Heart left ventricle (tissue), 16 donors: ENCODE measurements around the gene YY1. TPM values are rescaled to one million over a fixed set of nuclear protein-coding genes. Genes with fewer than 3 reads are reported as not detected.

ENCODE experiments used
- ATAC-seq, 4 donors: fragments of 200-7000 bp; cut with Tn5 transposase; one replicate each; pipeline ENCODE4 v1.9.1; 2020 to 2022; ENCODE audit warnings: moderate library complexity in 4 of 4, mild to moderate bottlenecking in 3 of 4, moderate number of reproducible peaks in 1 of 4
- DNase-seq, 5 donors: peaks; one replicate each; pipeline ENCODE4 v3.0.0-alpha.2; 2020
- H3K27ac ChIP-seq, 12 donors: fragments of 200-600 bp; sonication (generic) in 4 of 12; one replicate each; pipeline versions ENCODE4 v1.5.0 to v1.8.0; 2016 to 2022; ENCODE audit warnings: mild to moderate bottlenecking in 2 of 12
- H3K27me3 ChIP-seq, 9 donors: fragments of 200-600 bp; sonication (generic) in 2 of 9; one replicate each; pipeline versions ENCODE4 v1.5.1 to v1.8.0; 2016 to 2022; ENCODE audit warnings: mild to moderate bottlenecking in 3 of 9
- H3K36me3 ChIP-seq, 9 donors: fragments of 200-600 bp; sonication (generic) in 2 of 9; one replicate each; pipeline versions ENCODE4 v1.5.0 to v1.8.0; 2018 to 2022; ENCODE audit warnings: mild to moderate bottlenecking in 2 of 9
- H3K4me1 ChIP-seq, 12 donors: fragments of 200-600 bp; sonication (generic) in 4 of 12; one replicate each; pipeline versions ENCODE4 v1.5.0 to v1.8.0; 2016 to 2022; ENCODE audit warnings: mild to moderate bottlenecking in 3 of 12
- H3K4me3 ChIP-seq, 12 donors: fragments of 200-600 bp; sonication (generic) in 4 of 12; one replicate each; pipeline versions ENCODE4 v1.5.0 to v1.8.0; 2017 to 2022; ENCODE audit warnings: mild to moderate bottlenecking in 9 of 12, moderate library complexity in 4 of 12
- H3K9me3 ChIP-seq, 12 donors: fragments of 200-600 bp; sonication (generic) in 4 of 12; one replicate each; pipeline versions ENCODE4 v1.5.0 to v1.8.0; 2016 to 2022; ENCODE audit warnings: mild to moderate bottlenecking in 1 of 12
- POLR2A ChIP-seq, 2 donors: fragments of 450-650 bp; IDR thresholded peaks; one replicate each; pipeline ENCODE4 v1.6.1; 2017; ENCODE audit warnings: antibody characterized with exemption in 2 of 2, mild to moderate bottlenecking in 2 of 2, moderate library complexity in 2 of 2
- WGBS, 4 donors: extraction: QIAGEN DNeasy Blood & Tissue Kit in 2 of 4; methylation state at CpG; one replicate each; pipeline versions ENCODE4 v1.1.5 to v1.1.7; 2013 to 2018; 5-methylcytosine and 5-hydroxymethylcytosine counted together
- intact Hi-C, 10 donors: fragments of 100-400 bp; cut with DNase I; formaldehyde crosslinking; loops; one replicate each; pipeline versions ENCODE4 v1.11.1 to v1.14.2; 2022
- polyA plus RNA-seq, 2 donors: library from polyadenylated mRNA; stranded (reverse); fragments of 200-250 nt; gene quantifications; one replicate each; pipeline ENCODE4 v1.2.3, GENCODE V29; 2013
- total RNA-seq, 9 donors: library from RNA; depleted of rRNA in 2 of 9; stranded (reverse); fragments of >200 nt in 2 of 9; fragmentation: NEBNext Ultra II Directional in 3 of 9; extraction: Animal tissue kit (Norgen Biotek cat#: 25700) in 3 of 9; gene quantifications; one replicate each; pipeline versions ENCODE4 v1.1.0 to v1.2.4, GENCODE V29; 2016 to 2023
- TF ChIP-seq, protein P1 (sequence below), 12 donors: fragments of 200-600 bp; sonication (generic) in 4 of 12; IDR thresholded peaks; one replicate each; pipeline versions ENCODE4 v1.5.0 to v1.8.0; 2018 to 2022; ENCODE audit warnings: antibody characterized with exemption in 12 of 12, mild to moderate bottlenecking in 5 of 12
- donor health status: ischemic (EF 13 %, LVEDD 7.1; RV severe dilation, severe dysfunction).
- donor health status: healthy with polysubstance abuse.
- donor health status: DM: no; HTN: yes; CAD: no.
- donor health status: DM: no; HTN: no; CAD: no.
- donor health status: ischemic (EF 25% LVEDD 6.9; RV normal size, moderate dysfunction).
- donor health status: ischemic (EF 25% LVEDD 5.7; RV mildly dilated, moderate dysfunction).
- donor health status: healthy.
- donor health status: DM: yes; HTN: yes; CAD: no.
- donor health status: ischemic (EF 35%, LVEDD 5.7; RV mildly dilated, moderate dysfunction).
- donor health status: nonischemic (EF 11% LVEDD 7.7; RV severe dilation, severe dysfunction).
- donor health status: DM: yes; HTN: yes; CAD: no.
- donor health status: PGD.
- donor health status: ischemic (EF 29% LVEDD 5.4; RV normal size, mild dysfunction).
- donor health status: nonischemic (EF 23%, LVEDD 6.1; RV moderate dilation, normal function).

Gene YY1
- total and polyA plus RNA-seq, 11 donors: 18.4 to 59.7 (median 45.1) TPM

GRCh38 chr14:100192250-100192671, 46.7 kb upstream of the YY1 start:
- intact Hi-C loops: loop anchor here (1.0 to 10.0 kb wide), 9 partner anchors 70 to 211 kb away; partner anchors contain the start of gene WDR25 (in 1 of the 10)
- H3K36me3 ChIP-seq: no peaks in the 10 kb centered on the region
- TF ChIP-seq POLR2A (IDR thresholded peaks at IDR 0.05): no peak
- TF ChIP-seq, protein P1, sequence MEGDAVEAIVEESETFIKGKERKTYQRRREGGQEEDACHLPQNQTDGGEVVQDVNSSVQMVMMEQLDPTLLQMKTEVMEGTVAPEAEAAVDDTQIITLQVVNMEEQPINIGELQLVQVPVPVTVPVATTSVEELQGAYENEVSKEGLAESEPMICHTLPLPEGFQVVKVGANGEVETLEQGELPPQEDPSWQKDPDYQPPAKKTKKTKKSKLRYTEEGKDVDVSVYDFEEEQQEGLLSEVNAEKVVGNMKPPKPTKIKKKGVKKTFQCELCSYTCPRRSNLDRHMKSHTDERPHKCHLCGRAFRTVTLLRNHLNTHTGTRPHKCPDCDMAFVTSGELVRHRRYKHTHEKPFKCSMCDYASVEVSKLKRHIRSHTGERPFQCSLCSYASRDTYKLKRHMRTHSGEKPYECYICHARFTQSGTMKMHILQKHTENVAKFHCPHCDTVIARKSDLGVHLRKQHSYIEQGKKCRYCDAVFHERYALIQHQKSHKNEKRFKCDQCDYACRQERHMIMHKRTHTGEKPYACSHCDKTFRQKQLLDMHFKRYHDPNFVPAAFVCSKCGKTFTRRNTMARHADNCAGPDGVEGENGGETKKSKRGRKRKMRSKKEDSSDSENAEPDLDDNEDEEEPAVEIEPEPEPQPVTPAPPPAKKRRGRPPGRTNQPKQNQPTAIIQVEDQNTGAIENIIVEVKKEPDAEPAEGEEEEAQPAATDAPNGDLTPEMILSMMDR (IDR thresholded peaks at IDR 0.05): no peak
- 52 to 67% (median 58%) methylated on average over 17 to 21 of the region's 21 CpGs for WGBS, 4 donors
- peak overlapping the region; percentile 76 to 97 (median 90) for H3K27ac ChIP-seq
- peak overlapping the region in 10 of 12 donors; percentile 40 to 63 (median 54) for H3K4me3 ChIP-seq
- H3K9me3 ChIP-seq: no peaks in the 10 kb centered on the region
- DNase-seq (peak in 4 of 5 donors; percentile 38 to 50 (median 42)), ATAC-seq (peak in 1 of 4 donors; percentile 4)
- H3K4me1 ChIP-seq: peaks cover 0 to 21% (median 14%) of the 10 kb centered on the region in 12 donors
- H3K27me3 ChIP-seq: no peaks in the 10 kb centered on the region

DNA sequence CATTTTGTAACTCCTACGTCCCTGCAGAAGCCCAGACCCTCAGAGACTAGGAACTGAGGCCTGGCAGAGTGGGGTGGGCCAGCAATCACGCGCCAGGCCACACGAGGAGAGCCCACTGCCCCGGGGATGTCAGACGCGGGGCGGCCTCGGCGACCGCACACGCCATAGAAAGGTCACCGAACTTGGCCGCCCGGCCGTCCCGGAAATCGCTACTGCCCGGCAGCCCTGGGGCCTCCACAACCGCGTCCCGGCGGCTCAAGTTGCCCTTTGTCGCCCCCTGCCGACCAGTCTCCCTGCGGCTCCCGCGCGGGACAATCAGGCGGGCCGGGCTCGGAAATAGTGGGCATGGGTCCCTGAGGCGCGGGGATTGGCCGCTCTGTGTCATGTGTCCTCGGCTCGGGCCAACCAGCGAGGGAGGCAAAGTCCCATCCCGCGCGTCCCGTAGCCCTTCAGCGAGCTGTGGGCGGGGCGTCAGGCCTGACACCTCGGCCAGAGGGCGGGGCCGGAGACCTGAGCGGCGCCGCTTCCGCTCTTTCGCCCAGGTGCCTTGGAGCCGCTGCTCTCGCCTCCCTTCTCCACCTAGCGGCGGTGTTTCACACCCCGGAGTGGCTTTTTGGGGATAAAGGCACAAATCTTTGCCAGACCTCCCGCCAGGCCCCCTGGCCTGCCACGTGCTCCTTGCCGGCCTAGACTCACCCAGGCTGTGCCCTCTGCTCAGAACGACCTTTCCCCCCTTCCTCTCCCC, 46.1 kb upstream of the YY1 start:
- Histone ChIP-seq H3K27ac (peak overlapping the region; percentile 80 to 97 (median 90)), H3K4me1 (peaks cover 0 to 21% (median 14%) of the 10 kb centered on the region in 12 donors), H3K27me3 (no peaks in the 10 kb centered on the region), H3K36me3 (no peaks in the 10 kb centered on the region), H3K9me3 (no peaks in the 10 kb centered on the region), H3K4me3 (peak overlapping the region in 11 of 12 donors; percentile 16 to 63 (median 52))
- TF ChIP-seq POLR2A (IDR thresholded peaks at IDR 0.05): peak in 1 of 2 donors; percentile 58
- TF ChIP-seq, protein P1 (IDR thresholded peaks at IDR 0.05): peak; percentile 89 to 98 (median 96)
- ATAC-seq: peak; percentile 99 to 100 (median 100)
- 1 to 5% (median 2%) methylated on average over 47 to 62 of the region's 62 CpGs for WGBS, 4 donors
- intact Hi-C loops: loop anchor here (1.0 to 10.0 kb wide), 9 partner anchors 71 to 212 kb away; partner anchors contain the start of gene WDR25 (in 1 of the 10)
- DNase-seq: peak; percentile 99 to 100 (median 99)

DNA sequence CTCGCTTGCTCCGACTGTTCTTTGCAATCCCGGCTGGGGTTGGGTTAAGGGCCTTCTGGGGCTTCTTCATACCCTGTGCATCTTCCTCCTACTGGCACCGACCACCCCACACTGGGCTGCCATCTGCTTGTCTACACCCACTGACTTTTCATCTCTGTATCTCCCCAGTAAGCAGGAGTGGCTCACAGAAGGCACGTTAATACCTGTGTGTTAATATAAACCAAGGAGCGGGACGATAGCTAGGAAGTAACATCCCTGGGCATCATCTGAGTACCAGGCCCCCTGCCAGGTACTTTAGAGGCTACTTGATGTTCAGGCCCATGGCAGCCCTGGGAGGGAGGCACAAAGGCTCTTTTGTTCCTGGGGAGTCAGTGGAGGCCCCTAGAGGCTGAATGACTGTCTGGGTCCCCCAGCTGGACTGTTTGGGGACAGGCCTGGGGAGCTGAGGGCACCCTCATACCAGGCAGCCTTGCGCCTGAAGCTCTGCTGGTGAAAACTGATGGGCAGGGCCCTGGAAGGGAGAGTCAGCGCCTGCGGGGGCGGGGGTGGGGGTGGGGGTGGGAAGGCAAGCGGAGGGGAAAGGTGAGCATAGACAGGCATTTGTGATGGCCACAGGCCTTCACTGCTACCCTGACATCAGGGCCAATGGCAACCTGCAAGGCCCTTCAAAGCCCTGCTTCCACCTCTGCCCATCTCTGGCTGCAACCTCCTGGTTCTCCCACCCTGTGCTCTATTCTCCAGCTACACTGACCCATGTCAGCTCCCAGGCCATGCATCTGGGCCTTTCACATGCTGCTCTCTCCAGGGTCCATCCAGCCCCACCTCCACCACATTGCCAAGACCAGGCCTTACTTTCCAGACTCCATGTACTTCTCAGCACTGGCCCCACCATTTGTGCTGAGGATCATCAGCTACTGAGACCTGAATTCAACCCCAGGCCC, 45.3 kb upstream of the YY1 start:
- DNase-seq: peak in 1 of 5 donors; percentile 25
- H3K27ac ChIP-seq: peak overlapping the region; percentile 80 to 97 (median 90)
- H3K4me1 ChIP-seq: peaks cover 0 to 21% (median 14%) of the 10 kb centered on the region in 12 donors
- H3K36me3 ChIP-seq: no peaks in the 10 kb centered on the region
- H3K4me3 ChIP-seq: peak overlapping the region in 11 of 12 donors; percentile 16 to 63 (median 52)
- intact Hi-C loops: loop anchor here (1.0 to 10.0 kb wide), 9 partner anchors 71 to 213 kb away; partner anchors contain the start of gene WDR25 (in 1 of the 10)
- ATAC-seq: no peak
- H3K9me3 ChIP-seq: no peaks in the 10 kb centered on the region
- TF ChIP-seq POLR2A (IDR thresholded peaks at IDR 0.05): no peak
- TF ChIP-seq, protein P1 (IDR thresholded peaks at IDR 0.05): no peak
- H3K27me3 ChIP-seq: no peaks in the 10 kb centered on the region
- 57 to 66% (median 61%) methylated on average over 9 to 12 of the region's 12 CpGs for WGBS, 4 donors
